Thyroid gland (tissue), 4 donors: ENCODE data around the gene EGLN2.

Experiments used
- POLR2A ChIP-seq, 2 donors: fragments of 450-650 bp; IDR thresholded peaks; one replicate each; pipeline ENCODE4 v1.6.1; 2017; ENCODE audit warnings: antibody characterized with exemption in 2 of 2, mild to moderate bottlenecking in 2 of 2, moderate library complexity in 1 of 2
- TF ChIP-seq, protein P1 (sequence below), 6 experiments: fragments of 200-600 bp in 3 of 6; fragments of 450-650 bp in 3 of 6; sonication (generic) in 3 of 6; IDR thresholded peaks; one replicate each; pipeline ENCODE4 v1.5.1; 2016 to 2019; ENCODE audit warnings: antibody characterized with exemption in 6 of 6, mild to moderate bottlenecking in 2 of 6, inconsistent platforms in 1 of 6, moderate library complexity in 1 of 6

DNA sequence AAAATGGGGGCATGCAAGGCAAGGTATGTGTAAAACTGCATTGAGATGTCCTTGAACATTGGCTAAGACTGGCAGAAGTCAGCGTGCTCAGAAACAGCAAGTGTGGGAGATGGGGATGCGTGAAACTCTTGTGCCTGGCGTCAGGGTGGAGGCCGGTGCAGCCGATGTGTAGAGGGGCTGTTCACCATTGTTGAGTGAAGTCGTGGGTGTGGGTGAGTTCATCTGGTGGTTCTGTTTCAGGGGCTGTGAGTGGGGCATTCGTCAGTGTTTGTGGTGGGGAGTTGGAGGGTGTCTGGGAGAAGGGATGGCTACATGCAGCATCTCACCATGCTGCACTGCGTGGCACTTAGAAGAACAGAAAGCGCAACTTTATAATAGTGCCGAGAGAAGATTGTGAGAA is 35.0 kb upstream of the EGLN2 start:
- TF ChIP-seq, protein P1, sequence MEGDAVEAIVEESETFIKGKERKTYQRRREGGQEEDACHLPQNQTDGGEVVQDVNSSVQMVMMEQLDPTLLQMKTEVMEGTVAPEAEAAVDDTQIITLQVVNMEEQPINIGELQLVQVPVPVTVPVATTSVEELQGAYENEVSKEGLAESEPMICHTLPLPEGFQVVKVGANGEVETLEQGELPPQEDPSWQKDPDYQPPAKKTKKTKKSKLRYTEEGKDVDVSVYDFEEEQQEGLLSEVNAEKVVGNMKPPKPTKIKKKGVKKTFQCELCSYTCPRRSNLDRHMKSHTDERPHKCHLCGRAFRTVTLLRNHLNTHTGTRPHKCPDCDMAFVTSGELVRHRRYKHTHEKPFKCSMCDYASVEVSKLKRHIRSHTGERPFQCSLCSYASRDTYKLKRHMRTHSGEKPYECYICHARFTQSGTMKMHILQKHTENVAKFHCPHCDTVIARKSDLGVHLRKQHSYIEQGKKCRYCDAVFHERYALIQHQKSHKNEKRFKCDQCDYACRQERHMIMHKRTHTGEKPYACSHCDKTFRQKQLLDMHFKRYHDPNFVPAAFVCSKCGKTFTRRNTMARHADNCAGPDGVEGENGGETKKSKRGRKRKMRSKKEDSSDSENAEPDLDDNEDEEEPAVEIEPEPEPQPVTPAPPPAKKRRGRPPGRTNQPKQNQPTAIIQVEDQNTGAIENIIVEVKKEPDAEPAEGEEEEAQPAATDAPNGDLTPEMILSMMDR (IDR thresholded peaks at IDR 0.05): no peak
- TF ChIP-seq POLR2A (IDR thresholded peaks at IDR 0.05): no peak
